ENCODE data around the gene SVIL. TPM values are rescaled to one million over a fixed set of nuclear protein-coding genes. Genes with fewer than 3 reads are reported as not detected.
"Not testable (repeated sequence)": the region's sequence is repeated elsewhere in the genome, so short reads cannot be mapped to it uniquely, and the experiment has no call there.

SVIL gene
- total and polyA plus RNA-seq, 4 donors = 3.1 to 26.0 (median 9.4) TPM

DNA sequence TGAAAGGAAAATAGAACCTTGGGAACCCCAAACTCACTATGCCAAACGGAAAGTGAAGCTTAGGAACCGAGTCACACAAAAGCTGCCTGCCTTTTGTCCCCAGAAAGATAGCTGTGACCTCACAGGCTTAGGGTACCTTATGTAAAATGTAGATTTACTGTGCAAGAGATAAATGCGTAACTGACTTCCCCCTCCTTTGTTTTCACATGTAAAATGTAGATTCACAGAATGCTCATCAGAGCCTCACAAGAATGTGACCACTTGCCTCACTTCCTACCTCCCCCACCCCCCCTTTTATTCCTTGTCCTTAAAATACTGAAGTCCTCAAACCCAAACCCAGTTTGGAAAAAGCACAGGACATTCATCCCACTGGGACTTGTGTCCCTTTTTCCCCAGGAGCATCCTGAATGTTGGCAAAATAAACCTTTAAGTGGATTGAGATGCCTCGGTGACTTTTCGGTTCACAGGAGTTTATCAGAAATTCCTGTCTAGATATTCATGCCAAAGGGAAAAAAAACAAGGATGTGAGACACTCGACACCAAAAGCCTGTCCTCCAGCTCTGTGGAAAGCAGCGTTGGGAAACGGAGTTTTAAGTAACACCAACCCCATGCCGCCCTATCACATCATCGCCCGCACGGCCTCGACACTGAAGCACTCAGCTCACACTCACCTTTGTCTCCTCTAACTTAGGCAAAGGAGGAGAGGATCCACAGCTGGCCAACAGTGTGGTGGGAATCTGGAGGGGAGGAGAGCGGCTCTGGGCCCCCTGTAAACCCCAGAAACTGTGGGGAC is 45.9 kb downstream of the SVIL start:
- H3K4me3 ChIP-seq (ENCODE audit: low read depth in 1 of 3, low read length in 3 of 3) = no peak overlapping the region
- H3K27ac ChIP-seq (ENCODE audit: low read depth in 1 of 2, low read length in 2 of 2) = no peak overlapping the region
- WGBS = 86% methylated on average over 14 of the region's 14 CpGs
- H3K27me3 ChIP-seq (ENCODE audit: control insufficient read depth in 4 of 4, insufficient read depth in 4 of 4, low read length in 3 of 4) = no peaks in the 10 kb centered on the region
- TF ChIP-seq EGR1 (IDR thresholded peaks at IDR 0.05; ENCODE audit: low read depth in 2 of 2) (no peak), RAD21 (IDR thresholded peaks at IDR 0.05) (no peak), FOXA1 (IDR thresholded peaks at IDR 0.05) (no peak), YY1 (IDR thresholded peaks at IDR 0.05) (no peak), GABPA (IDR thresholded peaks at IDR 0.05 in 1 of 2, conservative IDR thresholded peaks at IDR 0.05 in 1 of 2) (no peak), RXRA (IDR thresholded peaks at IDR 0.05) (no peak), NR2F2 (IDR thresholded peaks at IDR 0.05) (no peak), FOXA2 (IDR thresholded peaks at IDR 0.05) (no peak), SP1 (IDR thresholded peaks at IDR 0.05) (no peak), REST (IDR thresholded peaks at IDR 0.05) (no peak), HNF4A (conservative IDR thresholded peaks at IDR 0.05) (no peak), HNF4G (IDR thresholded peaks at IDR 0.05) (no peak)
- TF ChIP-seq, protein P1, sequence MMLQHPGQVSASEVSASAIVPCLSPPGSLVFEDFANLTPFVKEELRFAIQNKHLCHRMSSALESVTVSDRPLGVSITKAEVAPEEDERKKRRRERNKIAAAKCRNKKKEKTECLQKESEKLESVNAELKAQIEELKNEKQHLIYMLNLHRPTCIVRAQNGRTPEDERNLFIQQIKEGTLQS (IDR thresholded peaks at IDR 0.05) = no peak
- TF ChIP-seq, protein P2, sequence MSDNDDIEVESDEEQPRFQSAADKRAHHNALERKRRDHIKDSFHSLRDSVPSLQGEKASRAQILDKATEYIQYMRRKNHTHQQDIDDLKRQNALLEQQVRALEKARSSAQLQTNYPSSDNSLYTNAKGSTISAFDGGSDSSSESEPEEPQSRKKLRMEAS (IDR thresholded peaks at IDR 0.05) = no peak
- H3K9ac ChIP-seq (ENCODE audit: low read depth in 1 of 2, low read length in 2 of 2) = no peak overlapping the region
- no peaks in the 10 kb centered on the region for H3K36me3 ChIP-seq (ENCODE audit: control insufficient read depth in 4 of 4, insufficient read depth in 3 of 4, low read depth in 1 of 4, low read length in 3 of 4)
- H3K9me3 ChIP-seq (ENCODE audit: control insufficient read depth in 4 of 4, low read length in 3 of 4) = no peaks in the 10 kb centered on the region
- H3K4me1 ChIP-seq (ENCODE audit: control insufficient read depth in 4 of 4, insufficient read depth in 4 of 4, low read length in 3 of 4) = peaks cover 0 to 9% (median 6%) of the 10 kb centered on the region in 4 donors
- DNase-seq (ENCODE audit: low spot score) = no peak

DNA sequence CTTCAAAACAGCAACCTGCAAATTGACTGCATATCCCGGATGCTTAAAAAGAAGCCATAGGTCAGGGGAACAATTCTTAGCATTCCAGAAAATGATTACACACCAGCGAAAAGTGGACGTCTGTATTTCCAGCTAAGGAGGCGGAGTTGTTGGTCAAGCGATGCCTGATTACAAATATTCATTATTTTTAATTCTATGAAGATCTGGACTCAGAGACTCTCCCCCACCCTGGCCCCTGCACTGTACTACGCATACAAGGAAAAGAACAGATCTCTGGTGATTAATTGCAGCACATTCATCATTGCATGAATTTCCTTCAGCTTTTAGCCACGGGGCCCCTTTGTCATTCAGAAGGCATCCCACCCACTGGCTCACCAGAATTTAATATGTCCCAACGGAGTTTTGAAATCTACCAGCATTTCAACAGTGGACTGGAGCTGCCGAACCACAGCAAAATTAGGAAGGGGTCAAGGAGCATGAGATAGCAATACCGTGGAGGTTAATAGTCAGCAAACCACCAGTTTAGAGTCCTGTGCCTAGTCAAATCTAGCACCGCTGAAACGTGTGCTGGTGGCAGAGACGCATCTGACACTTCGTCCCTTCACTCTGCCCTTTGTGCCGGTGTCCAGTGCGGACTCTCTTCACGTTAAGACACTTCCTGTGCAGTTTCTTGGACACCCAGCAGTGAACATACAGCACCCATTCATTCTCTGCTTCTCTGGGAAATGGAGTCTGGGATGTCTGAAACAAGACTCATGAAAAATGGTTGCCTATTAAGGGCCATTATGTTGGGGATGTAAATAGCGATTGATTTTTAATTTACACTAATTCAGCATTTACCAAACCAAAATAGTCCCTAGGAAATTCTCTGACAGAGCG is 46.8 kb downstream of the SVIL start:
- WGBS = 84% methylated on average over 14 of the region's 19 CpGs
- DNase-seq (ENCODE audit: low spot score); H3K36me3 ChIP-seq (ENCODE audit: control insufficient read depth in 4 of 4, insufficient read depth in 3 of 4, low read depth in 1 of 4, low read length in 3 of 4); H3K4me1 ChIP-seq (ENCODE audit: control insufficient read depth in 4 of 4, insufficient read depth in 4 of 4, low read length in 3 of 4); H3K27me3 ChIP-seq (ENCODE audit: control insufficient read depth in 4 of 4, insufficient read depth in 4 of 4, low read length in 3 of 4); H3K9me3 ChIP-seq (ENCODE audit: control insufficient read depth in 4 of 4, low read length in 3 of 4); H3K9ac ChIP-seq (ENCODE audit: low read depth in 1 of 2, low read length in 2 of 2); H3K27ac ChIP-seq (ENCODE audit: low read depth in 1 of 2, low read length in 2 of 2); H3K4me3 ChIP-seq (ENCODE audit: low read depth in 1 of 3, low read length in 3 of 3): not testable (repeated sequence)

GRCh38 chr10:29587102-29587749 is 47.5 kb downstream of the SVIL start:
- H3K27ac ChIP-seq (ENCODE audit: low read depth in 1 of 2, low read length in 2 of 2); H3K9ac ChIP-seq (ENCODE audit: low read depth in 1 of 2, low read length in 2 of 2); H3K36me3 ChIP-seq (ENCODE audit: control insufficient read depth in 4 of 4, insufficient read depth in 3 of 4, low read depth in 1 of 4, low read length in 3 of 4); H3K4me3 ChIP-seq (ENCODE audit: low read depth in 1 of 3, low read length in 3 of 3); H3K27me3 ChIP-seq (ENCODE audit: control insufficient read depth in 4 of 4, insufficient read depth in 4 of 4, low read length in 3 of 4); H3K4me1 ChIP-seq (ENCODE audit: control insufficient read depth in 4 of 4, insufficient read depth in 4 of 4, low read length in 3 of 4); DNase-seq (ENCODE audit: low spot score); H3K9me3 ChIP-seq (ENCODE audit: control insufficient read depth in 4 of 4, low read length in 3 of 4): not testable (repeated sequence)
- WGBS = 89% methylated on average over 15 of the region's 15 CpGs
